GM12873 (cell line): ENCODE results near the gene SLC25A33.

ENCODE experiments used
- CTCF ChIP-seq: IDR thresholded peaks from 2 replicates; pipeline ENCODE4 v1.5.1; 2012; ENCODE audit warnings: low read depth, mild to moderate bottlenecking, moderate library complexity, low read length, control low read depth; ENCODE audit not compliant: insufficient read depth; ENCODE audit errors: missing control alignments

Gene SLC25A33

GRCh38 chr1:9544926-9545325, 5.7 kb downstream of the SLC25A33 start:
- TF ChIP-seq CTCF, result no peak

- no peak for TF ChIP-seq CTCF
Measured at GRCh38 chr1:9549955-9550546, 10.8 kb downstream of the SLC25A33 start.

- TF ChIP-seq CTCF, result no peak
Measured at GRCh38 chr1:9551984-9552383, 12.7 kb downstream of the SLC25A33 start.

GRCh38 chr1:9553736-9554144, 14.5 kb downstream of the SLC25A33 start:
- no peak for TF ChIP-seq CTCF

GRCh38 chr1:9555942-9556341, 16.7 kb downstream of the SLC25A33 start:
- TF ChIP-seq CTCF, result no peak

- TF ChIP-seq CTCF, result no peak
Measured at GRCh38 chr1:9557624-9558023, 18.4 kb downstream of the SLC25A33 start.

- no peak for TF ChIP-seq CTCF
Measured at GRCh38 chr1:9558271-9558945, 19.1 kb downstream of the SLC25A33 start.
